ENCODE data around the gene METTL13.
"Not testable (repeated sequence)": the region's sequence is repeated elsewhere in the genome, so short reads cannot be mapped to it uniquely, and the experiment has no call there.

Gene METTL13

DNA sequence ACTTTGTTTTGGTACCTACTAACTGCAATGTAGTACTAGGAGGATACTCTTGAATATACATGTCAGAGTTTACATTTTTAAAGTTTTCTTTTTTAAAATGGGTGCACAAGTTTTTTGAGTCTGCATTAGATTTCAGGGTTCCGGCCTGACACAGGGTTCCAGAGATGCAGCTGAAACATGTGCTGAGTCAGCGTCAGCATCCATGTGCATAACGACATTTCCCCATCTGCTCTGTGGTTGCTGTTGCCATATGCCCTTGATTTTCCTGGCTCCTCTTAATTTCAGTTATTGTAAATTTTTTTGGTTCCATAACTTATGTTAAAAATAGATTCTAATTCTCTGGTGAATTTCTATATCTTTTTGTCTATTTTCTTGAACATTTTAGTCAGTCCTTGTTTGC, 12.3 kb upstream of the METTL13 start:
- no peak for DNase-seq

GRCh38 chr1:171769754-171770153, 11.7 kb upstream of the METTL13 start:
- no peak for DNase-seq

- no peak for DNase-seq
Measured at GRCh38 chr1:171772312-171772711, 9.1 kb upstream of the METTL13 start.

- no peak for DNase-seq
Measured at GRCh38 chr1:171780583-171781175, 781 bp upstream of the METTL13 start.

GRCh38 chr1:171783816-171784530, 2.5 kb downstream of the METTL13 start:
- no peak for DNase-seq

GRCh38 chr1:171784784-171785183, 3.3 kb downstream of the METTL13 start:
- no peak for DNase-seq

DNA sequence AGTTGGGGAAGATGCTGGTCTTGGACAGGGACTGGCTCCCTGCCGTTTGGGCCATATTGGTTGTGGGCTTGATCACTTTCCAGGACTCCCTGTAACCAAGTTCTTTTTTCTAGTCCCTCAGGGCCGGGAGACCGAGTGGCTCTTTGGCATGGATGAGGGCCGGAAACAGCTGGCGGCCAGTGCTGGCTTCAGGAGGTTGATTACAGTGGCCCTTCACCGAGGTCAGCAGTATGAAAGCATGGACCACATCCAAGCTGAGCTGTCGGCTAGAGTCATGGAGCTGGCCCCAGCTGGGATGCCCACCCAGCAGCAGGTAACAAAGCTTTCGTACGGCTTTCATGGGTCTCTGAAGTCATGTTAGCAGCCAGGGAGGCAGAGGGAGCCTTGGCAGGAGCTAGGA, 4.3 kb downstream of the METTL13 start:
- no peak for DNase-seq

DNA sequence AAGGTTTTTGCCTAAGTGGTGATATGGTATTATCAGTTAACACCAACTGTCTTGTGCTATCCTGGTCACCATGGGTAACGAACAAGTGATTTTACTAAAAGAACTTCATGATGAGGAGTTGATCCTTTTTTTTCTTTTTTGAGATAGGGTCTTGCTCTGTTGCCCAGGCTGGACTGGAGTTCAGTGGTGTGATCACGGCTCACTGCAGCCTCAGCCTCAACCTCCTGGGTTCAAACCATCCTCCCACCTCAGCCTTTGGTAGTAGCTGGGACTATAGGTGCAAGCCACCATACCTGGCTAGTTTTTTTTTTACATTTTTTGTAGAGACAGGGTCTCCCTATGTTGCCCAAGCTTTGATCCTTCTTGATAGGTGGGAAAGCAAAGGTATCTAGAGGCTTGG, 5.1 kb downstream of the METTL13 start:
- DNase-seq, result no peak

- no peak for DNase-seq
Measured at GRCh38 chr1:171787686-171788480, 6.4 kb downstream of the METTL13 start.

GRCh38 chr1:171788696-171789095, 7.2 kb downstream of the METTL13 start:
- DNase-seq, result no peak

DNA sequence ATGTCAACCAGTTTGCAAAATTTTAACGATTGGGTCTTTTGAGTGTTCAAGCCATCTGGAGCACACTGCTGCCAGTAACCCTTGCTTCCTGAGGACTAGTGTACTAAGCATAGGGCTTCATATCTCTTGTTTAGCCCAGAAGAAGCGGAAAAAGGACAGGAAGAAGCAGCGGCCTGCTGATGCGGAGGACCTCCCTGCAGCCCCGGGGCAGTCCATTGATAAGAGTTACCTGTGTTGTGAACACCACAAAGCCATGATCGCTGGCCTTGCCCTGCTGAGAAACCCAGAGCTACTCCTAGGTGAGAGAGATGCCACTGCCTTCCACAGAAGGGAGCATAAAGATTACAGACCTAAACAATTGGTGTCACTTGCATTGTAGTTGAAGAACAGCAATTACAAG, 8.9 kb downstream of the METTL13 start:
- no peak for DNase-seq

GRCh38 chr1:171792656-171793369, 11.4 kb downstream of the METTL13 start:
- DNase-seq, result no peak

DNA sequence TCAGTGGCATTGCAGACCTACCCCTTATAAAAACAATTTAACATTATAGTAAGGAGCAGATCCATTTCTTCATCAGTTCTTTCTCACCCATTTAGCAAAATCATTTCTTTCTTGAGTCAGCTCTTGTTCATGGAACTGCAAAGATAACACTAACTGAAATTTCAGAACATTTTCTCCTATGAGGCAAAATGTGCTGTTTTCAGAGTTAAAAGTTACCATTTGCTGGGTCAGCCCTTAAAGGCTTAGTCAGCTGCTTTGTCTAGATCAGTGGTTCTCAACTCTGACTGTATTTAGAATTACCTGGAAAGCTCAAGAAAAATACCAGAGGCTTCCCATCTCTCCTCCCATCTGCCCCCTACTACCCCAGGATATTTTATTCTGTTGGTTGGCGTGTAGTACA, 12.2 kb downstream of the METTL13 start:
- DNase-seq, result no peak

DNA sequence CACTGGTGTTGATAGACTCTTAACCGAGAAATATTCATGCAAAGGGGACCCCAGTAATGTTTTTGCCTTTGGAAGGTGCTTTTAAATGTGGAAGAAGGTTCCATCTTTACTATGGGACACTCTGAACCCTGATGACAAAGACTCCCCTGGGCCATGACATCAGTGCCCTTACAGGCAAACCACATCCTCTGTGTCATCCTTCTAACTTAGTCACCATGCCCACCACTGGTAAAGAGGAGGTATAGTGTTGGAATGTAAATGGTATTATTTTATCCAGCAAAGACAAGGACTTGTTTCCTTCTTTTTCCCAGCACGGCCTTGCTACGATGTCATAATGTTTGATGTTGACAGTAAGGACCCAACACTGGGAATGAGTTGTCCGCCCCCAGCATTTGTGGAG, 12.6 kb downstream of the METTL13 start:
- DNase-seq, result peak; percentile 31 to 33

GRCh38 chr1:171796592-171796991, 15.1 kb downstream of the METTL13 start:
- DNase-seq, result no peak

- no peak for DNase-seq
Measured at GRCh38 chr1:171798311-171798710, 16.9 kb downstream of the METTL13 start.

DNA sequence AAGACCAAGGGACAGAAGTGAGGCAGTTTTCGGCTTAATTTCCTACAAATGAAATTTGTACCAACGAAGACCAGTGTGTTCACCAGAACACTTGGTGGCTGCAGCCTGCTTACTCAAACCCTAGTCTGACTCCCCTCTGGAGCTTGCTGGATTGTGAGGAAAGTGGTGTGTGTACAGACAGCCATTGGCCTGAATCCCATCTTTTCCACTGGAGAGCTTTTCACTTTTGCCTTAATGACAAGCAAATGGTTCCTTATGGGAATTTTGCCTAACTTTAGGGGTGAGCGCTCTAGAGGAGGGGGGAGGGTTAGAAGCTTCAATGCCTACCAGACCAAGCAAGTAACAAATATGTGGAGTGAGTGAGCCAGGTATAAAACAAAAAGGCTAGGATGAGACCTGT, 17.3 kb downstream of the METTL13 start:
- no peak for DNase-seq

GRCh38 chr1:171799166-171799565, 17.7 kb downstream of the METTL13 start:
- DNase-seq, result no peak

DNA sequence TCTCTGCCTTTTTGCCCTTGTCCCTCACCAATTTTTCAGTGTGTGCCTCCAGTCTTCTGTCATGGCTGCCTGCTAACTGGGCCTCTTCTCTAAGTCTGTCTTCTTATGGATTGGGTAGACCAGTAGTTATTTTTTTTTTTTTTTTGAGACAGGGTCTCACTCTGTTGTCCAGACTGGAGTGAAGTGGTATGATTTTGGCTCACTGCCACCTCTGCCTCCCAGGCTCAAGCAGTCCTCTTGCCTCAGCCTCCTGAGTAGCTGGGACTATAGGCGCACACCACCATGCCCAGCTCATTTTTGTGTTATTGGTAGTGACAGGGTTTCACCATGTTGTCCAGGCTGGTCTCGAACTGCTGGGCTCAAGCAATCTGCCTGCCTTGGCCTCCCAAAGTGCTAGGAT, 18.2 kb downstream of the METTL13 start:
- not testable (repeated sequence) for DNase-seq

DNA sequence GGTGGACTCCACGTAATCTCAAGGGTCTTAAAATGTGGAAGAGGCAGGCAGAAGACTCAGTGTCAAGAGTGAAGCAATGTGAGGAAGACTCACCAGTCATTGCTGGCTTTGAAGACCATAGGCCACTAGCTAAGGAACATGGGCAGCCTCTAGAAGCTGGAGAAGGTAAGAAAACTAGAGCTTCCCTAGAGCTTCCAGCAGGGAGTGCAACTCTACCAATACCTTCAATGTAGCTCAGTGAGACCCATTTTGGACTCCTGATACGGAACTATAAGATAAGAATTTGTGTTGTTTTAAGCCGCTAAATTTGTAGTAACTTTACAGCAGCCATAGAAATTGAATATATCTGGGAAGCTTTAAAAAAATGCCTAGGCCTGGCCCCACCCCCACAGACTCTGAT, 18.9 kb downstream of the METTL13 start:
- peak in 1 of 2 experiments; percentile 3 for DNase-seq

DNA sequence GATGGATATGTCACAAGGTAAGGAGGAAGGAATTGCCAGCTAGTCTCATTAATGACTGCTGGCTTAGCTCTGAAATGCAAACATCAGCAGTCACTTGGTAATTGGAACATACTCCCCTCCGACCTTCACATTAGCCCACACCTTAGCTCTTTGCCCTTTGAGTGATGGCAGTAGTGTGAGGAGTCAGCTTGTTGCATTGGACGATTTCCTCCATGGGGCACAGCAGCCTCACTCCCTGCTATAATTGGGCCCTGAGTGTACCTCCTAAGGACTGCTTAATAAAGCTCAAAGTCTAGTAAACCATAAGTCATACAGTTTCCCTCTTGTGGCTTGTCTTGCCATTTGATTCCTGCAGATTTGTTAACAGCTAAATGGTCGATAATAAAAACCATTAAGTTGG, 19.4 kb downstream of the METTL13 start:
- no peak for DNase-seq

GRCh38 chr1:171801487-171801891, 20.0 kb downstream of the METTL13 start:
- peak; percentile 46 to 52 for DNase-seq

- no peak for DNase-seq
Measured at GRCh38 chr1:171802207-171802606, 20.7 kb downstream of the METTL13 start.
